OCI-LY7 (cell line): ENCODE data around the gene SLFN14. TPM values are rescaled to one million over a fixed set of nuclear protein-coding genes. Genes with fewer than 3 reads are reported as not detected.

Experiments
- BruUV-seq: library from RNA; stranded (reverse); fragments of 400-500 nt; replicated peaks from 2 replicates; lab custom pipeline; 2021; lab: Mats Ljungman, UMichigan
- CTCF ChIA-PET: fragments of 300-600 bp; sonication (Branson Sonifier 250); formaldehyde crosslinking; loops from one replicate; lab custom pipeline; 2022; ENCODE audit warnings: antibody characterized with exemption; ENCODE audit not compliant: unreplicated experiment; lab: Charles Lee
- POLR2A ChIA-PET: fragments of 300-600 bp; sonication (Branson Sonifier 250); formaldehyde crosslinking; loops from one replicate; lab custom pipeline; 2022; ENCODE audit warnings: antibody characterized with exemption; lab: Charles Lee
- DNase-seq: peaks from one replicate; pipeline ENCODE4 v3.0.0-alpha.2; 2015; ENCODE audit warnings: low spot score
- H2AFZ ChIP-seq: fragments of 200-600 bp; sonication (generic), shearing (Covaris generic); 2 replicates; pipeline ENCODE4 v1.6.1; 2014; ENCODE audit warnings: mild to moderate bottlenecking, antibody characterized with exemption, low read length, moderate library complexity
- H3K27ac ChIP-seq: fragments of 200-600 bp; sonication (generic); 2 replicates; pipeline ENCODE4 v1.5.1; 2014; ENCODE audit warnings: mixed run types, low read depth, mild to moderate bottlenecking, moderate library complexity, low read length, inconsistent platforms; ENCODE audit not compliant: poor library complexity, severe bottlenecking
- H3K36me3 ChIP-seq: fragments of 200-600 bp; sonication (generic); 2 replicates; pipeline ENCODE4 v1.6.1; 2014; ENCODE audit warnings: mild to moderate bottlenecking, antibody characterized with exemption, low read length, moderate library complexity, mixed read lengths; ENCODE audit not compliant: insufficient read depth
- H3K4me1 ChIP-seq: fragments of 200-600 bp; sonication (generic); 2 replicates; pipeline ENCODE4 v1.5.1; 2014; ENCODE audit warnings: mild to moderate bottlenecking, low read length; ENCODE audit not compliant: insufficient read depth, poor library complexity, severe bottlenecking
- H3K4me2 ChIP-seq: fragments of 200-600 bp; sonication (generic); 2 replicates; pipeline ENCODE4 v1.6.1; 2014; ENCODE audit warnings: mild to moderate bottlenecking, low read length
- H3K4me3 ChIP-seq: fragments of 200-600 bp; sonication (generic); 2 replicates; pipeline ENCODE4 v1.5.1; 2014; ENCODE audit warnings: mild to moderate bottlenecking, low read depth, low read length; ENCODE audit not compliant: poor library complexity, severe bottlenecking
- H3K79me2 ChIP-seq: fragments of 200-600 bp; sonication (generic); 2 replicates; pipeline ENCODE4 v1.6.1; 2016; ENCODE audit warnings: low read depth, mild to moderate bottlenecking, low read length, moderate library complexity, mixed read lengths; ENCODE audit not compliant: insufficient read depth
- H3K9me2 ChIP-seq: fragments of 200-600 bp; sonication (generic); 2 replicates; pipeline ENCODE4 v1.6.1; 2016; ENCODE audit warnings: mild to moderate bottlenecking, low read length, mixed read lengths; ENCODE audit not compliant: insufficient read depth
- H3K9me3 ChIP-seq: fragments of 200-600 bp; sonication (generic); 2 replicates; pipeline ENCODE4 v1.6.1; 2014; ENCODE audit warnings: mild to moderate bottlenecking, mixed run types, low read length, mixed read lengths
- H4K20me1 ChIP-seq: fragments of 200-600 bp; sonication (generic); 2 replicates; pipeline ENCODE4 v1.6.1; 2014; ENCODE audit warnings: mild to moderate bottlenecking, antibody characterized with exemption, low read length, moderate library complexity, mixed read lengths; ENCODE audit not compliant: insufficient read depth
- CTCF ChIP-seq: fragments of 200-600 bp; sonication (generic); conservative IDR thresholded peaks from 2 replicates; pipeline ENCODE4 v1.5.1; 2014; ENCODE audit warnings: mild to moderate bottlenecking, antibody characterized with exemption, low read length, moderate library complexity, mixed read lengths
- EZH2phosphoT487 ChIP-seq: fragments of 200-600 bp; sonication (generic); IDR thresholded peaks from 2 replicates; pipeline ENCODE4 v1.6.1; 2018; ENCODE audit warnings: low read depth, borderline replicate concordance, mild to moderate bottlenecking, mixed run types, antibody characterized with exemption, low read length, moderate library complexity, mixed read lengths
- intact Hi-C: fragments of 100-400 bp; cut with micrococcal nuclease; formaldehyde crosslinking; loops from one replicate; pipeline ENCODE4 v1.10.0; 2022; ENCODE audit not compliant: unreplicated experiment
- total RNA-seq, 2 experiments: library from RNA; depleted of rRNA in 1 of 2; stranded (reverse); fragments of >200 nt in 1 of 2; shearing (Covaris generic) in 1 of 2; gene quantifications; 2 replicates each; pipeline ENCODE4 v1.2.3, GENCODE V29; 2014 to 2022

SLFN14 gene
- total RNA-seq, 2 experiments from 2014 or later: not detected

DNA sequence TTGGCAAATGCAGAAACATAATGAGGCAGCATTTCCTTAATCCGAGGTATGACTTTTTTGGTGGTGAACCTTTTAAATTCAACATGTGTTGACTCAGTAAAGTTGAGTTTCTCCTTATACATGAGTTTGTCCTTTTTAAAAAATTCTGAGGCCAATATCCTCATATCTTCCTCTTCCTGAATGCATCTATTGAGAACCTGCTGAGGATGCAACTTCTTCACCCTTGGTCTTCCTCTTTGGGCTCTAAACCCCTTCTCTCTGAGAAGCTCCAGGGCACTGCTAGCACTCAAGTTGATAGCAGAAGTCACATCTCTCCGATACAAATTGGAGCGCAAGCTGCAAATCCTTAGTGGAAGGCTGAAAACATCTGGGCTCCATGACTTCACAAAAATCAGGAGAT, 3.3 kb downstream of the SLFN14 start:
- Histone ChIP-seq H4K20me1 (no peaks in the 10 kb centered on the region), H3K27ac (no peak overlapping the region), H3K4me3 (no peak overlapping the region), H3K4me1 (no peaks in the 10 kb centered on the region), H3K79me2 (no peaks in the 10 kb centered on the region), H3K9me3 (no peaks in the 10 kb centered on the region), H3K9me2 (no peaks in the 10 kb centered on the region), H2AFZ (no peak overlapping the region), H3K4me2 (no peak overlapping the region), H3K36me3 (no peaks in the 10 kb centered on the region)
- POLR2A ChIA-PET: no interaction called here
- no peak for DNase-seq
- intact Hi-C loops: no loop called here
- CTCF ChIA-PET: no interaction called here
- BruUV-seq: no TSS peak
- TF ChIP-seq CTCF: no peak
- TF ChIP-seq EZH2phosphoT487: no peak

DNA sequence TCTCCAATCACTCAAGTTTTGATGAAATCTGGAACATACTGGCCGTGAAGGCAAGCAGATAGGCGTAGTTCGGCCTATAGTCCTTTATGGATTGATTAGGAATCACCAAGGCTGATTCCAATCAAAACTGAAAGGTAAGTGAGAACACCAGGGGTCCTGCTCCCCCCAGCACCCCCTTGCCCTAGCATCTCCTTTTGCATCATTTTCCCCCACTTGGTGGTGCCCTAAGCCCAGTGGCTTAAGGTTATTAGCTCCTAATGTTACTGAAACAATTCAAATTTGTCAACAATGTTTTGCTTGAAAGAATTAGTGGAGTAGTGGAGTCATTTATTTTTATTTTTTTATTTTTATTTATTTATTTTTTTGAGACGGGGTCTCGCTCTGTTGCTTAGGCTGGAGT, 4.9 kb downstream of the SLFN14 start:
- no peak for DNase-seq
- ChIA-PET POLR2A (no interaction called here), CTCF (no interaction called here)
- no peak overlapping the region for H2AFZ ChIP-seq
- no peaks in the 10 kb centered on the region for H3K9me2 ChIP-seq
- no TSS peak for BruUV-seq
- H3K36me3 ChIP-seq: no peaks in the 10 kb centered on the region
- H3K27ac ChIP-seq: no peak overlapping the region
- no peak overlapping the region for H3K4me3 ChIP-seq
- no peaks in the 10 kb centered on the region for H3K79me2 ChIP-seq
- no peaks in the 10 kb centered on the region for H3K4me1 ChIP-seq
- no peak overlapping the region for H3K4me2 ChIP-seq
- H3K9me3 ChIP-seq: no peaks in the 10 kb centered on the region
- H4K20me1 ChIP-seq: no peaks in the 10 kb centered on the region
- intact Hi-C loops: loop anchor here (1.0 kb wide), 1 partner anchor 192 kb away; no protein-coding TSS in a partner anchor
- TF ChIP-seq EZH2phosphoT487 (no peak), CTCF (peak; percentile 63)

GRCh38 chr17:35554668-35555067, 6.0 kb downstream of the SLFN14 start:
- DNase-seq: no peak
- H3K27ac ChIP-seq: no peak overlapping the region
- no peak for TF ChIP-seq EZH2phosphoT487
- TF ChIP-seq CTCF: no peak
- no TSS peak for BruUV-seq
- intact Hi-C loops: loop anchor here (1.0 kb wide), 1 partner anchor 193 kb away; no protein-coding TSS in a partner anchor
- no peaks in the 10 kb centered on the region for H3K9me2 ChIP-seq
- CTCF ChIA-PET: no interaction called here
- no peaks in the 10 kb centered on the region for H3K9me3 ChIP-seq
- H3K79me2 ChIP-seq: no peaks in the 10 kb centered on the region
- H3K36me3 ChIP-seq: no peaks in the 10 kb centered on the region
- H3K4me1 ChIP-seq: no peaks in the 10 kb centered on the region
- POLR2A ChIA-PET: no interaction called here
- no peaks in the 10 kb centered on the region for H4K20me1 ChIP-seq
- no peak overlapping the region for H3K4me2 ChIP-seq
- H3K4me3 ChIP-seq: no peak overlapping the region
- no peak overlapping the region for H2AFZ ChIP-seq
